ENCODE data around the gene SCUBE1.
"Not testable (repeated sequence)": the region's sequence is repeated elsewhere in the genome, so short reads cannot be mapped to it uniquely, and the experiment has no call there.

Gene SCUBE1

GRCh38 chr22:43299736-43300135 lies 43.4 kb downstream of the SCUBE1 start:
- no peak for DNase-seq

- DNase-seq, result no peak
Observed at GRCh38 chr22:43298062-43298801, 44.9 kb downstream of the SCUBE1 start.

GRCh38 chr22:43297270-43298061 lies 45.7 kb downstream of the SCUBE1 start:
- no peak for DNase-seq

GRCh38 chr22:43296276-43296902 lies 46.8 kb downstream of the SCUBE1 start:
- no peak for DNase-seq

GRCh38 chr22:43295660-43296059 lies 47.5 kb downstream of the SCUBE1 start:
- DNase-seq, result no peak

GRCh38 chr22:43295173-43295572 lies 48.0 kb downstream of the SCUBE1 start:
- no peak for DNase-seq

GRCh38 chr22:43293655-43294392 lies 49.3 kb downstream of the SCUBE1 start:
- DNase-seq, result no peak

- no peak for DNase-seq
Observed at GRCh38 chr22:43293259-43293654, 49.9 kb downstream of the SCUBE1 start.

- no peak for DNase-seq
Observed at GRCh38 chr22:43292630-43293018, 50.5 kb downstream of the SCUBE1 start.

GRCh38 chr22:43291381-43291780 lies 51.8 kb downstream of the SCUBE1 start:
- no peak for DNase-seq

- no peak for DNase-seq
Observed at GRCh38 chr22:43289976-43290721, 53.0 kb downstream of the SCUBE1 start.

- no peak for DNase-seq
Observed at GRCh38 chr22:43289531-43289963, 53.6 kb downstream of the SCUBE1 start.

GRCh38 chr22:43288807-43289420 lies 54.3 kb downstream of the SCUBE1 start:
- DNase-seq, result no peak

- DNase-seq, result no peak
Observed at GRCh38 chr22:43288378-43288777, 54.8 kb downstream of the SCUBE1 start.

- no peak for DNase-seq
Observed at GRCh38 chr22:43287441-43287840, 55.7 kb downstream of the SCUBE1 start.

- DNase-seq, result no peak
Observed at GRCh38 chr22:43281394-43281793, 61.8 kb downstream of the SCUBE1 start.

- not testable (repeated sequence) for DNase-seq
Observed at GRCh38 chr22:43280523-43280886, 62.7 kb downstream of the SCUBE1 start.

GRCh38 chr22:43279867-43280522 lies 63.2 kb downstream of the SCUBE1 start:
- no peak for DNase-seq

GRCh38 chr22:43277987-43278601 lies 65.1 kb downstream of the SCUBE1 start:
- DNase-seq, result no peak

GRCh38 chr22:43277091-43277490 lies 66.1 kb downstream of the SCUBE1 start:
- no peak for DNase-seq

GRCh38 chr22:43276321-43276720 lies 66.9 kb downstream of the SCUBE1 start:
- DNase-seq, result no peak
